ENCODE measurements around the gene TPD52L2. TPM values are rescaled to one million over a fixed set of nuclear protein-coding genes. Genes with fewer than 3 reads are reported as not detected.
"Not testable (repeated sequence)": the region's sequence is repeated elsewhere in the genome, so short reads cannot be mapped to it uniquely, and the experiment has no call there.

Gene TPD52L2
- total RNA-seq, 1 donor from 2014 or later = 72.2 TPM

DNA sequence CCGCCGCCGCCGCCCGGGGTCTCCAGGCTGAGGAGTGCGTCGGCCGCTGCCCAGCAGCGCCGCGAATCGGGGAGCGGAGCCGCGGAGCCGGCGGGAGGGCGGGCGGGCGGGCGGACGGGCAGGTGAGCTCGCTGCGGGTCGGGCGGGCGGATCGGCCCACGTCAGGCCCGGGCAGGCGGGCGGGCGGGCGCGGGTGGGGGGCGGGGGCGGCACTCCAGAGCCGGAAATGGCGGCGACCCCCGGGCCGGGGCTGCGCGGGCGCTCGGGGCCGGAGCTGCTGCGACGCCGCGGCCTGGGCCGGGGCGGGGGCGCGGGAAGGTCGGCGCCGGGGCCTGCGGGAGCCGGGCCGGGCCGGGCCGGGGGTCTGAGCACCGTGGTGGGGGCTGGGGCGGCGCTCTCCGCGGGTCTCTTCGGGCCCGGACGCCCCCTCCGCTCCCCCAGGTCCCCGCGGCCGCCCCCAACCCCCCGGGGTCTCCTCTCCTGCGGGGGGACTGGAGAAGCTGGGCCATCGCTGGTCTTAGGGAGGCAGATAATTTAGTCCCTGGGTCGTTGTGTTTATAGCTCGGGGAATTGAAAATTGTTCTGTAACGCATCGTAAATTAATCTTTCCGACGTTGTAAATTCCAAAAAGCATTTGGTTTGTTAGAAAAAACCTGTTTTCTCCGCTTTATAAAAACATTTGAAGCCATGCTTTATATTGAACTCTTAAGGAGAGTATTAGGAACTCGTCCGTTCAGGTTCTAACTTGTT lies 30.3 kb downstream of the TPD52L2 start:
- no peak for DNase-seq (ENCODE audit: low spot score)

DNA sequence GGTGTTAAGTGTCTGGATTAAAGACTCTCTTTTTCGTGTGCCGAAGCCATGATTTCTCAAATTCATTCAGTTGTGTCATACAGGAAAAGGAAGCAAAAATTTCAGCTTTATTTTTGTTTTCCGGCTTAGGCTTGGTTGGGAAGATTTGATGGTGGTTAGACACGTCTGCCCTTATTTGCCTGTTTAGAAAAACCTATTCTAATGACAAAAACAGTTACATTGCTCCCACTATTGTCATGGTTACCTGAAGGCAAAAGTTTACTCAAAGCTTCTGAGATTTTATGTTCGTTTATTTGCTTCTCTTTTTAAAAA lies 30.8 kb downstream of the TPD52L2 start:
- peak; percentile 46 for DNase-seq (ENCODE audit: low spot score)

DNA sequence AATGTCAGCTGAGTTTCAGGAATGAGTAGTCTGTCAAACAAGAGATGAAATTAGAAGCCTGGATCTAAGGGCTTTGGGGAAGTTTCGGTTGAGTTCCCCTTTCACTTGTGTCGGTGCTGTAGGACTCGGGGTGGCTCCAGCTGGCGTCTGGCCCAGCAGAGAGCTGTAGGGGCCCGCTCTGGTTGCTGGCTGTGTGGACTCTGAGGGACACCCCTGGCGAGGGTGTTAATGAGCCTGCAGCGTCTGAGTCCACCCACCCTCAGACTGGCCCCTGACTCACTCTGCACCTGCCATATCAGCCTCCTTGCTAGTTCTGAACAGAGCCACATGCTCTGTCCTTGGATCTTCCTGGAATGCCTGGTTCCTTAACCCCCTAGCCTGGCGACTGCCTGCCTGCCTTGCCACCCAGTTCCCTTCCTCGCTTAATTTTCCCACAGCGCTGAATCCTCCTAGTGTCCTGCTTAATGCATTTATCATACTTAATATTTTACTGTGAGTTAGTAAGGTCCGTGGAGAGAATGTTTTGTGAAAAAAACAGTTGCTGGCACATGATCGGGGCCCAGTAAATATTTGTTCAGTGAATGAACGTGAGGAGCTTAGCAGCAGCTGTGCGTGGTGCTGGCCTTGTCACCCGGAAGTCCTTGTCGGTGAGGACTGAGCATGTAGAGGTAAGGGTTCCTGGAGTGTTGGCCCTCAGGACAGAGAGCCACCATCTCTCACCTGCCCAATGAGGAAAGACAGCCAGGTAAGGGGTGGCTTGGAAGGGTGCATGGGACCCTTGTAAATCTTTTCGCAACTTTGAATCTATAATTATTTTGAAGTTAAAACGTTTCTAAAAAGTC lies 31.4 kb downstream of the TPD52L2 start:
- DNase-seq (ENCODE audit: low spot score) = peak; percentile 47

DNA sequence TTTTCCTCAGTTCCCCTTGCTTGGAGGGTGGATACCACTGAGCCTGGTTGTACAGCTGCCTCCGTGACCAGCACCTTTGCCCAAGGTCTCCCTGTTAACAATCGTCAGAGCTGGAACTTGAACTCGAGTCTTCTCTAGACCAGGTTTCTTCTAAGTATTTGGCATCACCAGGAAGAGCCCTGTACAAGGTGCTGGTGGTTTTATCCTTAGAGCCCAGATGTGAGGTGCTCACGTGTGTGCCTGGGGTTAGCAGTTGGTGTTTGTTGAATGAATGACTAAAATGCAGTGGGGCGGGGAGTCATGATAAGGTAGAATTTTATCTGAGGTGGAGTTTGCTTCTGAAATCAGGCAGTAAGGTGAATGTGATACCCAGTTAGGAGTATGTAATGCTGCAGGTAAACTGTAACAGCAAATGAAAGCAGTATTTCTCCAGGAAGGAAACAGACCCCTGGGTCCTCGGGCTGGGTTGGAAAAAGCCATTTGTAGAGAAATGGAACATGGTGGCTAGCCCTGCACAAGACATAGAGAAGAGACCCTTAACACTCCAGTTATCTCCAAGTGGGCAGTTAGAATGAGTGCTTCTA lies 33.0 kb downstream of the TPD52L2 start:
- no peak for DNase-seq (ENCODE audit: low spot score)

DNA sequence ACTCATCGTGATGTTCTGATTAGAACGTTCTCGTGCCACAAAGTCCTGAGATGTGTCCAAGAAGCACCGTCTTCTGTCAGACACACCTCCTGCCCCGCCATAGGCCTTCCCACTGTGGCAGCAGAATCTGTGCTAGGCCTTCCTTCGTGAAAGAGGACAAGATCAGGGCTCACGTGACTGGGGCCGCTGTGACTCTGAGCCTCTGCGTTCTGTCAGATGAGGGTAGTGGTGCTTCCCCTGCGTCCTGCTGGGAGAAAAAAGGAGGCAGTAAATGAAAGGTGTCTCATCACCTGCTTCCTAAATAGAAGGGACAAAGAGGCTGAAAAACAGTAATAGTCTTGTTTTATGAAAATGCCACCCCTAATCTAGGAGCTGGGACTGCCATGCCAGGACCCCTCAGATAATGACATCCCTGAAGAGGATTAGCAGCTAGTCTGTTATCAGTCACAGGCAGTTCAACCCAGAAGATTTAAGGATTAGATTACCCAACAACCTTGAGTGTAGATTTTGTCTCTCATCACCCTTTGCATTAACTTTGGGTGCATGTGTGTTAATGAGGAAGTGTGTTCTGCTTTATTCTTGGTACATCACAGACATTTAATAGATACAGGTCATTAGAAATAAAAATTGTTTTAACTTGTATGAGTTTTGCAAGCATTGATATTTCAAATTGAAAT lies 34.0 kb downstream of the TPD52L2 start:
- DNase-seq (ENCODE audit: low spot score) = no peak

DNA sequence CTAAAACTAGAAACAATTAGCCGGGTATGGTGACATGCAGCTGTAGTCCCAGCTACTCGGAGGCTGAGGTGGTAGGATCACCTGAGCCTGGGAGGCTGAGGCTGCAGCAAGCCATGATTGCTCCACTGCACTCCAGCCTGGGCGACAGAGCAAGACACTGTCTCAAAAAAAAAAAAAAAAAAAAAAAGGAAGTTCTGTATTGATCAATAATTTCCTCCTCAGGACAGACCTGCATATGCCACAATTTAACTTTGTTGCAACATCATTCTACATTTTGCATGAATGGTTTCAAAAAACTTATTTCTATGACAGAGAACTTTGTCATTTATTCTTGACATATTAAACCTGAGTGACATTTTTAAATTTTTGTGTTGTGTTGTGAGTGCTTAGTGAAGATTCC lies 35.3 kb downstream of the TPD52L2 start:
- no peak for DNase-seq (ENCODE audit: low spot score)

DNA sequence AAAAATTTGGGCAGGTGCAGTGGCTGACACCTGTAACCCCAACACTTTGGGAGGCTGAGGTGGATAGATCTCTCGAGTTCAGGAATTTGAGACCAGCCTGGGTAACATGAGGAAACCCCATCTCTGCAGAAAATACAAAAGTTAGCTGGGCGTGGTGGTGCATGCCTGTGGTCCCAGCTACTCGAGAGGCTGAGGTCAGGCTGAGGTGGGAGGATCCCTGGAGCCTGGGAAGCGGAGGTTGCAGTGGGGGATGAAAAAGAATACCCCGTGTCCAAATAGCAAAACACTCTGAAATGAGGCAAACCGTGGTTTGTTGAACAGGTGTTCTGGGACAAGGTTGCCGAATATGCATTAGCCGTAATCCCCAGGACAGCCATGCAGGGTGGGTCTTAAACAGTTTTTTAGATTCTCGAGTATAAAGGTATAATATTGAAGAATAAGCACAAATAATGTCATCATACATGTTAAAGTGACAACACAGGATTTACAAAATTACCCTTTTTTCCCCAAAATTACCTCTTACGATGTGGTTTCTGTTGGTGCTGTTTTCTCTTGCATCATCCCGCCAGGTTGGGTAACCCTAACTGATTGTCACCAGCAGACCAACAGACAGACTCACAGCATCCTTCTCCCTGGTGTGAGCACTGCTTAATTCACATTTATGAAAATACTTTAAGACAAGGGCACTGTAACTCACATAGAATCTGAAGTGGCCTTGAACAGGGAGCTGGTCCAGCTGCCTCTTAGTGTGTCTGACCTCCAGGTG lies 38.9 kb downstream of the TPD52L2 start:
- DNase-seq (ENCODE audit: low spot score) = no peak

DNA sequence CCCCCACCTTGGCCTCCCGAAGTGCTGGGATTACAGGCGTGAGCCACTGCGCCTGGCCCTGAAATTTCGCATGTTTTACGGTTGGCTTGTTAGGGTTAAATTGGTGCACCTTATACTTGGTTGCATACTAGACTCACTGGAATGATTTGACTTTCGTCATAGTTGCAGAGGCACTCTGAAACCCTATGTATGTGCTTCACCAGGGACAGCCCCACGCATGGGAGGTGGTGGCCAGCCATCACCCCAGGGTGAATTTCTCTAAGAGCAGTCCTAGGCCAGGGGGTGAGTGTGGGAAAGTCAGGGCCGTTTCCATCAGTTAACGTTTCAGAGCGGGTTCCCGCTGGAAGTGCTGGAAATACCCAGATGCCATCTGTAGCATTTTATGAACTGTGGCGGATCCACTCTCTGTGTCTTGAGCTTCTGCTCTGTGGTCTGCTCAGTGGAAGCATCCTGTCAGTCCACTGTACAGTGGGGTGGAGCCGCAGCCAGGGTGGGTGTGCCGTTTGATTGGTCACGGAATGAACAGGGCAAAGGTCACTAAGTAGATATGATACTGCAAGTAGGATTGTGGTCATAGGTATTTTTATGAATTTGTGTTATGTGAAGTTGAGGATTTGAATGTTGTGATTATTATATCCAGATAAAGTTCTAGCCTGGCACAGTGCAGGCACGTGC lies 43.1 kb downstream of the TPD52L2 start:
- DNase-seq (ENCODE audit: low spot score) = no peak

DNA sequence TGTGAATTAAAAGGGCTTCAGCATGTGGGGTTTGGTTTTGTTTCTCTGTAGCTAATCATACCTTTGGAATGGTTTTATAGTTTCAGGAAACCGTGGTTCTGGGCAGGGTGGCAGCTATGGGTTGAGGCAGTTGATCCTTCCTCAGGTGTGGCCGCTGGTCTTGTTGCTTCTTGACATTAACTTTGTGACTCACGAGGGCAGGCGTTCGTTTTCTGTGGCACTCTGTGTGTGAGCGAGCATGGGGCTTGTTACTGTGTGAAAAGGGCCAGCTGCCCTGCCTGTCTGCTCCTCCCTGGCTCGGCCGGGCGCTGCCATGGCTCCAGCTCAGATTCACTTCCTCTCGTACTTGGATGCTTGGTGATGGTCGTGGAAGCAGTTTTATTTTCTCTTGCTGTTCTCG lies 46.1 kb downstream of the TPD52L2 start:
- DNase-seq (ENCODE audit: low spot score) = no peak

DNA sequence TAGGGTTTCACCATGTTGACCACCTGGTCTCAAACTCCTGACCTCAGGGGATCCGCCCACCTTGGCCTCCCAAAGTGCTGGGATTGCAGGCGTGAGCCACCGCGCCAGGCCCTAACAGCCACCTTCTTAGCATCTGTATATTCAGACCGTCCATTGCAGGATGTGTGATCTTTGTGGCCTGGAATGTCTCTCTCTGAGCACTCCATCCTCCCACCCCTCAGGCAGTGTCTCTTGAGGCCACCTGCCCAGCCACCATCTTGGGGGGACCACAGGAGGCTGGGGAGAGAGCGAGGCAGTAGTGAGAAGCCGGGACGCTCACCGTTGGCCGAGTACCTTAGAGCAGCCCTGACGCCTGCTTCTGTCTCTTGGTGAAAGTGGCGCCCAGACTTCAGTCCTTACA lies 48.7 kb downstream of the TPD52L2 start:
- DNase-seq (ENCODE audit: low spot score) = no peak

DNA sequence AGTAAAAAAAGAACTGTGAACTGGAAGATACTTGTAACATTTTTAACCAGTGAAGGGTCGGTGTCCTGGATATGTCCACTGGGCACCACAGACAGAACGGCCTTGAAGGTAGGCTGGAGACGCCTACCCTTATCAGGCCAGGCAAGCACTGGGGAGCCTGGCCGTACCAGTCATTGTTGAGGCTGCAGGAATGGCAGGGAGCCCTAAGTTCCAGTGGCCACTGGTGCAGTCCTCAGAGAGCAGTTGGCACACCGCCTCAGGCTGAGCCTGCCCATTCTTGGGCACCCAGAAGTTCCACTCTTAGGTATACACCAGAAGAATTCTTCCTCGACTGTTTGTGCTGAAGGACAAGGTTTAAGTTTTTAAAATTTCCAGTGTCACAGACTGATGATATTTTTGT lies 50.4 kb downstream of the TPD52L2 start:
- no peak for DNase-seq (ENCODE audit: low spot score)

DNA sequence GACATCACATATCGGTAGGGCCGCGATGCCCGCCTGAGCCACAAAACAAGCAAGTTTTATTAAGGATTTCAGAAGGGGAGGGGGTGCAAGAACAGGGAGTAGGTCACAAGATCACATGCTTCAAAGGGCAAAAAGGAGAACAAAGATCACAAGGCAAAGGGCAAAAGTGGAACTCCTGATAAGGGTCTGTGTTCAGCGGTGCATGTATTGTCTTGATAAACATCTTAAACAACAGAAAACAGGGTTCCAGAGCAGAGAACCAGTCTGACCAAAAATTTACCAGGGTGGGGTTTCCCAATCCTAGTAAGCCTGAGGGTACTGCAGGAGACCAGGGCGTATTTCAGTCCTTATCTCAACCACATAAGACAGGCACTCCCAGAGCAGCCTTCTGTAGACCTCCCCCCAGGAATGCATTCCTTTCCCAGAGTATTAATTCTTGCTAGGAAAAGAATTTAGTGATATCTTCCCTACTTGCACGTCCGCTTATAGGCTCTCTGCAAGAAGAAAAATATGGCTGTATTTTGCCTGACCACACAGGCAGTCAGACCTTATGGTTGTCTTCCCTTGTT lies 51.4 kb downstream of the TPD52L2 start:
- not testable (repeated sequence) for DNase-seq (ENCODE audit: low spot score)

DNA sequence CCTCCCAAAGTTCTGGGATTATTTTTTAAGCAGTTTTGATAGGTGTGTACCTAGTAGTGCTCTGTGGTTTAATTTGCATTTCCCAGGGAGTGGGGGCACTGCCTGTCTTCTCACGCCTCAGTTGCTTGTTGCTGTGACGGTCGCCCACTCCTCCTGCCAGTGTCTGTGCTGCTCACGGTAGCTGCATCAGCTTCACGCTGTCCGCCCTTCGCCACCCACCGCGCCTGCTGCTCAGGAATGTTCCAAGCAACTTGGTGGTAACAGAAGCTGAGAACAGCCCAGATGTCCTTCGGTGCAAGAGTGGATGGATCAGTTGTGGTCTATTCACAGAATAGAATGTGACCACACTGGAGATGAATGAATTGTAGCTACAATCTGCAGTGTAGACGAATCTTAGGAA lies 52.7 kb downstream of the TPD52L2 start:
- no peak for DNase-seq (ENCODE audit: low spot score)

DNA sequence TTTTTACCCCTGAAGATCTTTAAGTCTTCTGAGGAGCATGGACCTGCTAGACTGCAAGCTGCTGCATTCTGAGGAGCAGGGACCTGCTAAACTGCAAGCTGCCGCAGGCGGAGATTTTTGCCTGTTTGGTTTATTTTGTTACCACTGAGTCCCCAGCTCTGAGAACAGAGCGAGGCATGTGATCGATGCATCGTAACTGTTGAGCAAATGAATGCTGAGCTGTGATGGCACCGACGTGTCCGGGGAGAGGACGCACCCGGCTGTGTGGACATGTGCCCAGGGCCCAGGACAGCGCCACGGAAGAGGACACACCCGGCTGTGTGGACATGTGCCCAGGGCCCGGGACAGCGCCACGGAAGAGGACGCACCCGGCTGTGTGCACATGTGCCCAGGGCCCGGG lies 54.1 kb downstream of the TPD52L2 start:
- no peak for DNase-seq (ENCODE audit: low spot score)

DNA sequence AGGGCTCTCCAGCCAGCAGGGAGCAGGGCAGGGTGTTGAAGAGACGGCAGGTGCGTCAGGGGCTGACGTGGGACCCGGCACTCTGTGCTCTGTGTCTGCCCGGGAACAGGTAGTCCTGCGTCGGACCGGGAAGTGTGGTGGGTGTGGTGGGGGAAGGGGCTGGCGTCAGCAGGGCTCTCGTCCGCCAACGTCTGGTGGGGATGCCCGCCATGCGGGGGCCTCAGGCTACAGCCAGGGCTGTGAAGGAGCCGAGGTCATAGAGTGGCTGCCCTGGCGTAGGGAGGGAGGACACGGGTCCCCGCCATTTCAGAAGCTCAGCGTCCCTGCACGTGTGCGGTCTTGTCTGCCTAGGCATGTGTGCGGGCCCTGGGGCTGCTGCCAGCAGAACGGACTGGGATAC lies 55.2 kb downstream of the TPD52L2 start:
- no peak for DNase-seq (ENCODE audit: low spot score)

DNA sequence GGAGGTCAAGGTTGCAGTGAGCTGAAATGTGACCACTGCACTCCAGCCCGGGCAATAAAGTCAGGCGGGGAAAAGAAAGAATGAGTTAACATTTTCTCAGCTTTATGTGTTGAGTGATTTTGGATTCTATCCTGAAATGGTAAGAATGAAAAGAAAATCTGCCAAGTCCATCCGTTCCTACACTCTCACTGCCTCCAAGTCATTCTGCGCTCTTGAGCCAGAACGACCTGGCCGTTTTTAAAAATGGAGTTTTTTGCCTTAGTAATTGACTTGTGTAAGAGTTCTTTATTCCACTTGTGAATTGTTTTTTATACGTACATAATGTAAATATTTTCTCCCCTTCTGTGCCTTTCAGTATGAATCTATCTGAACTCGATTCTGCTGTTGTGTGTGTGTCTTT lies 58.6 kb downstream of the TPD52L2 start:
- no peak for DNase-seq (ENCODE audit: low spot score)

DNA sequence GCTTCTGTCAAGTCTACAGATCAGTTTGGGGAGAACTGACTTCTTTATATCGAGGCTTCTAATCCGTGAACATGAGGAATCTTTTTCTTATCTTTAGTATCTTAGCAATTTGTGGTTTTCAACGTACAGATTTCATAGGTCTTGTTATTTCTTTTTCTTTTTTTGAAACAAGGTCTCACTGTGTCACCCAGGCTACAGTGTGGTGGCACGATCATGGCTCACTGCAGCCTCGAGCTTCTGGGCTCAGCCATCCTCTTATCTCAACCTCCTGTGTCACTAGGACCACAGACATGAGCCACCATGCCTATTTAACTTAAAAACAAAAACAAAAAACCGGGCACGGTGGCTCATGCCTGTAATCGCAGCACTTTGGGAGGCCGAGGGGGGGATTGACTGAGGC lies 59.2 kb downstream of the TPD52L2 start:
- no peak for DNase-seq (ENCODE audit: low spot score)

DNA sequence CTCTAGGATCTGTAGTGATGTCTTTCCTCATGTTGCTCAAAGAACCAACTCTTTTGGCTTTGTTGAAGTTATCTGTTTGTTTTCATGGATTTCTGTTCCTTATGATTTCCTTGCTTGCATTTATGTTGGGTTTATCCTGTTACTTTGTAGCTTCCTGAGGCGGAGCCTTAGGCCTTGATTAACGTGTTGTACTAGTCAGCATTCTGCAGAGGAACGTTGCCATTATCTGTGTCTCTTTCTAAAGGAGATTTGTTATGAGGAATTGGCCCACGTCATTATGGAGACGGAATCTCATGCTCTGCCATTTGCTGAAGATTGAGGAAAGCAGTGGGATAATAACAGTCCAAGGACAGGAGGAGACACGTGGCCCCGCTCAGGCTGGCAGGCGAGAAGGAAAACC lies 61.2 kb downstream of the TPD52L2 start:
- no peak for DNase-seq (ENCODE audit: low spot score)

DNA sequence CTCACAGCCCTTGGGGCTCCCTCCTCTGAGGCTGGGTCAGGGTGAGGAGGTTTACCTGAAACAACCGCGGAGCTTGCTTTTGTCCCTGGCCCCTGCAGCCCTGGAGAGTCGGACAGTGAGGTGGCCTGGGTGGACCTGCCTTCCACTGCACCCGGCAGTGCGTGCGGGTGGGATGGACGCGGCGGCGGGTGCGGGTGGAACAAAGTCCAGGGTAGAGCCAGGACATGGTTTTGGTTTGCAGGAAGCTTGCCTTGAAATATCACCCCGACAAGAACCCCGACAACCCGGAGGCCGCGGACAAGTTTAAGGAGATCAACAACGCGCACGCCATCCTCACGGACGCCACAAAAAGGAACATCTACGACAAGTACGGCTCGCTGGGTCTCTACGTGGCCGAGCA lies 64.0 kb downstream of the TPD52L2 start:
- DNase-seq (ENCODE audit: low spot score) = no peak

DNA sequence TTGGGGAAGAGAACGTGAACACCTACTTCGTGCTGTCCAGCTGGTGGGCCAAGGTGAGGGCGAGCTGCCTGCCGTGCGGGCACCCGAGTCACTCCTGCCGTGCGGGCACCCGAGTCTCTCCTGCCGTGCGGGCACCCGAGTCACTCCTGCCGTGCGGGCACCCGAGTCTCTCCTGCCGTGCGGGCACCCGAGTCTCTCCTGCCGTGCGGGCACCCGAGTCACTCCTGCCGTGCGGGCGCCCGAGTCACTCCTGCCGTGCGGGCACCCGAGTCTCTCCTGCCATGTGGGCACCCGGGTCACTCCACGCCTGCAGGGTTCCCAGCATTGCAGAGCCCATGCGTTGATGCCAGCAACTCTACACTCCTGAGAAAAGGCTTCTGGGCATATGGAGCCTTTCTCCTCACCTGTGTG lies 64.4 kb downstream of the TPD52L2 start:
- not testable (repeated sequence) for DNase-seq (ENCODE audit: low spot score)
